Tibial nerve (tissue), 4 donors: ENCODE results near the gene GOLGA6D. TPM values are rescaled to one million over a fixed set of nuclear protein-coding genes. Genes with fewer than 3 reads are reported as not detected.
"Not testable (repeated sequence)": the region's sequence is repeated elsewhere in the genome, so short reads cannot be mapped to it uniquely, and the experiment has no call there.

ENCODE experiments used
- DNase-seq, 2 donors: peaks; one replicate each; pipeline ENCODE4 v3.0.0-alpha.2; 2019; ENCODE audit warnings: low spot score in 2 of 2
- H3K27ac ChIP-seq, 4 donors: fragments of 200-600 bp; sonication (generic) in 3 of 4; one replicate each; pipeline ENCODE4 v1.5.1; 2017 to 2019; ENCODE audit warnings: mild to moderate bottlenecking in 1 of 4
- H3K27me3 ChIP-seq, 2 donors: fragments of 200-600 bp; sonication (generic) in 1 of 2; one replicate each; pipeline versions ENCODE4 v1.5.1 to v1.6.0; 2017 to 2019
- H3K36me3 ChIP-seq, 3 donors: fragments of 200-600 bp; sonication (generic); one replicate each; pipeline ENCODE4 v1.5.1; 2018 to 2019
- H3K4me1 ChIP-seq, 4 donors: fragments of 200-600 bp; sonication (generic) in 3 of 4; one replicate each; pipeline ENCODE4 v1.5.1; 2017 to 2019
- H3K4me3 ChIP-seq, 4 donors: fragments of 200-600 bp; sonication (generic) in 3 of 4; one replicate each; pipeline ENCODE4 v1.5.1; 2017 to 2019; ENCODE audit warnings: mild to moderate bottlenecking in 1 of 4, moderate library complexity in 1 of 4
- H3K9me3 ChIP-seq, 4 donors: fragments of 200-600 bp; sonication (generic) in 3 of 4; one replicate each; pipeline ENCODE4 v1.5.1; 2017 to 2019
- CTCF ChIP-seq, 5 experiments: fragments of 200-600 bp in 3 of 5; fragments of 450-650 bp in 2 of 5; sonication (generic) in 3 of 5; IDR thresholded peaks; one replicate each; pipeline ENCODE4 v1.5.1; 2016 to 2019; ENCODE audit warnings: antibody characterized with exemption in 5 of 5, mild to moderate bottlenecking in 3 of 5, moderate library complexity in 2 of 5
- EP300 ChIP-seq, 2 donors: sonication (generic); formaldehyde crosslinking; IDR thresholded peaks; one replicate each; pipeline ENCODE4 v1.6.1; 2017; ENCODE audit warnings: antibody characterized with exemption in 2 of 2, mild to moderate bottlenecking in 1 of 2
- POLR2A ChIP-seq, 2 donors: fragments of 450-650 bp; IDR thresholded peaks; one replicate each; pipeline ENCODE4 v1.6.1; 2017; ENCODE audit warnings: antibody characterized with exemption in 2 of 2, mild to moderate bottlenecking in 2 of 2, moderate library complexity in 2 of 2
- WGBS, 2 donors: methylation state at CpG; one replicate each; pipeline ENCODE4 v1.1.5; 2018; 5-methylcytosine and 5-hydroxymethylcytosine counted together
- total RNA-seq, 4 donors: library from RNA; depleted of rRNA; stranded (reverse); fragments of >200 nt; gene quantifications; one replicate each; pipeline ENCODE4 v1.1.0, GENCODE V29; 2016

The GOLGA6D gene
- total RNA-seq, 4 donors from 2014 or later = not detected

GRCh38 chr15:75235760-75236729 lies 46.6 kb upstream of the GOLGA6D start:
- DNase-seq = no peak
- Histone ChIP-seq H3K27me3 (peaks cover 0 to 44% of the 10 kb centered on the region in 2 donors), H3K9me3 (no peaks in the 10 kb centered on the region), H3K36me3 (no peaks in the 10 kb centered on the region), H3K4me1 (no peaks in the 10 kb centered on the region), H3K4me3 (no peak overlapping the region), H3K27ac (no peak overlapping the region)
- 83 to 88% methylated on average over 10 of the region's 11 CpGs for WGBS, 2 donors
- no peak for TF ChIP-seq EP300 (IDR thresholded peaks at IDR 0.05)
- no peak for TF ChIP-seq CTCF (IDR thresholded peaks at IDR 0.05)
- TF ChIP-seq POLR2A (IDR thresholded peaks at IDR 0.05) = no peak

- no peaks in the 10 kb centered on the region for H3K36me3 ChIP-seq
- no peak for TF ChIP-seq EP300 (IDR thresholded peaks at IDR 0.05)
- no peak for TF ChIP-seq POLR2A (IDR thresholded peaks at IDR 0.05)
- TF ChIP-seq CTCF (IDR thresholded peaks at IDR 0.05) = no peak
- H3K27ac ChIP-seq = no peak overlapping the region
- H3K4me3 ChIP-seq = no peak overlapping the region
- peaks cover 0 to 46% of the 10 kb centered on the region in 2 donors for H3K27me3 ChIP-seq
- 61 to 63% methylated on average over 11 of the region's 11 CpGs for WGBS, 2 donors
- DNase-seq = no peak
- H3K4me1 ChIP-seq = no peaks in the 10 kb centered on the region
- H3K9me3 ChIP-seq = no peaks in the 10 kb centered on the region
Measured at GRCh38 chr15:75237316-75237982, 45.2 kb upstream of the GOLGA6D start.

- Histone ChIP-seq H3K9me3 (no peaks in the 10 kb centered on the region), H3K27ac (no peak overlapping the region), H3K36me3 (no peaks in the 10 kb centered on the region), H3K4me3 (no peak overlapping the region), H3K27me3 (peaks cover 0 to 44% of the 10 kb centered on the region in 2 donors), H3K4me1 (no peaks in the 10 kb centered on the region)
- 73 to 88% methylated on average over 5 of the region's 5 CpGs for WGBS, 2 donors
- no peak for DNase-seq
- no peak for TF ChIP-seq CTCF (IDR thresholded peaks at IDR 0.05)
- TF ChIP-seq POLR2A (IDR thresholded peaks at IDR 0.05) = no peak
- no peak for TF ChIP-seq EP300 (IDR thresholded peaks at IDR 0.05)
Measured at GRCh38 chr15:75238150-75238549, 44.5 kb upstream of the GOLGA6D start.

GRCh38 chr15:75245741-75246140 lies 36.9 kb upstream of the GOLGA6D start:
- H3K27me3 ChIP-seq = peaks cover 0 to 16% of the 10 kb centered on the region in 2 donors
- DNase-seq, H3K36me3 ChIP-seq, H3K9me3 ChIP-seq, H3K4me3 ChIP-seq, H3K27ac ChIP-seq, H3K4me1 ChIP-seq: not testable (repeated sequence)
- 75 to 96% methylated on average over 1 of the region's 1 CpG for WGBS, 2 donors

- DNase-seq, H3K27ac ChIP-seq, H3K4me3 ChIP-seq, H3K4me1 ChIP-seq, H3K9me3 ChIP-seq, H3K36me3 ChIP-seq: not testable (repeated sequence)
- H3K27me3 ChIP-seq = peaks cover 0 to 11% of the 10 kb centered on the region in 2 donors
- WGBS, 2 donors = 80 to 85% methylated on average over 6 of the region's 6 CpGs
Measured at GRCh38 chr15:75248991-75249390, 33.6 kb upstream of the GOLGA6D start.

GRCh38 chr15:75249726-75250125 lies 32.9 kb upstream of the GOLGA6D start:
- no peak overlapping the region for H3K4me3 ChIP-seq
- no peak for TF ChIP-seq EP300 (IDR thresholded peaks at IDR 0.05)
- TF ChIP-seq POLR2A (IDR thresholded peaks at IDR 0.05) = no peak
- H3K36me3 ChIP-seq = no peaks in the 10 kb centered on the region
- no peak overlapping the region for H3K27ac ChIP-seq
- peaks cover 0 to 11% of the 10 kb centered on the region in 2 donors for H3K27me3 ChIP-seq
- no peaks in the 10 kb centered on the region for H3K4me1 ChIP-seq
- no peaks in the 10 kb centered on the region for H3K9me3 ChIP-seq
- 44 to 45% methylated on average over 4 of the region's 4 CpGs for WGBS, 2 donors
- DNase-seq = no peak

- DNase-seq, H3K36me3 ChIP-seq, H3K27ac ChIP-seq, H3K9me3 ChIP-seq, H3K4me1 ChIP-seq, H3K4me3 ChIP-seq: not testable (repeated sequence)
- 88% methylated on average over 4 of the region's 4 CpGs for WGBS, 2 donors
- H3K27me3 ChIP-seq = peaks cover 0 to 11% of the 10 kb centered on the region in 2 donors
Measured at GRCh38 chr15:75251343-75251742, 31.3 kb upstream of the GOLGA6D start.

GRCh38 chr15:75252285-75252684 lies 30.4 kb upstream of the GOLGA6D start:
- H3K27me3 ChIP-seq, H3K27ac ChIP-seq, H3K4me1 ChIP-seq, H3K4me3 ChIP-seq, H3K36me3 ChIP-seq, H3K9me3 ChIP-seq, DNase-seq: not testable (repeated sequence)
- 83% methylated on average over 4 of the region's 4 CpGs for WGBS, 2 donors

GRCh38 chr15:75258034-75258433 lies 24.6 kb upstream of the GOLGA6D start, which contains the start of gene GOLGA6C:
TSS of gene GOLGA6C (plus strand) at chr15:75258334. CDS start at chr15:75258599, 265 bp downstream.
- H3K9me3 ChIP-seq, H3K27me3 ChIP-seq, H3K4me1 ChIP-seq, H3K4me3 ChIP-seq, H3K36me3 ChIP-seq, H3K27ac ChIP-seq, DNase-seq: not testable (repeated sequence)
- no CpG with 5 or more reads among the region's 2 CpGs for WGBS, 2 donors
